Smooth muscle cell (in vitro differentiated cells): ENCODE data around the gene KRT6B. TPM values are rescaled to one million over a fixed set of nuclear protein-coding genes. Genes with fewer than 3 reads are reported as not detected.
"Not testable (repeated sequence)": the region's sequence is repeated elsewhere in the genome, so short reads cannot be mapped to it uniquely, and the experiment has no call there.

ENCODE experiments used
- DNase-seq: peaks from one replicate; lab custom pipeline; 2025; ENCODE audit not compliant: unreplicated experiment; lab: John Stamatoyannopoulos, UW
- H2AFZ ChIP-seq: fragments of 200-600 bp; sonication (generic); 2 replicates; pipeline ENCODE4 v1.6.0; 2016; ENCODE audit warnings: antibody characterized with exemption, low read depth, mild to moderate bottlenecking
- H3F3A ChIP-seq: fragments of 200-600 bp; sonication (generic); 2 replicates; pipeline ENCODE4 v1.6.0; 2017; ENCODE audit warnings: antibody characterized with exemption, low read depth
- H3K27ac ChIP-seq: fragments of 200-600 bp; sonication (generic); 2 replicates; pipeline ENCODE4 v1.5.1; 2016; ENCODE audit warnings: low read depth, mild to moderate bottlenecking
- H3K27me3 ChIP-seq: fragments of 200-600 bp; sonication (generic); 2 replicates; pipeline ENCODE4 v1.6.1; 2016; ENCODE audit warnings: low read depth, mild to moderate bottlenecking
- H3K36me3 ChIP-seq: fragments of 200-600 bp; sonication (generic); 2 replicates; pipeline ENCODE4 v1.5.1; 2016; ENCODE audit warnings: low read depth
- H3K4me1 ChIP-seq: fragments of 200-600 bp; sonication (generic); 2 replicates; pipeline ENCODE4 v1.5.1; 2016; ENCODE audit warnings: low read depth
- H3K4me2 ChIP-seq: fragments of 200-600 bp; sonication (generic); 2 replicates; pipeline ENCODE4 v1.6.0; 2016; ENCODE audit warnings: mild to moderate bottlenecking
- H3K4me3 ChIP-seq: fragments of 200-600 bp; sonication (generic); 2 replicates; pipeline ENCODE4 v1.5.1; 2016; ENCODE audit warnings: mild to moderate bottlenecking
- H3K79me2 ChIP-seq: fragments of 200-600 bp; sonication (generic); 2 replicates; pipeline ENCODE4 v1.6.0; 2016; ENCODE audit warnings: low read depth, mild to moderate bottlenecking
- H3K9ac ChIP-seq: fragments of 200-600 bp; sonication (generic); 2 replicates; pipeline ENCODE4 v1.6.0; 2016; ENCODE audit warnings: low read depth
- H3K9me3 ChIP-seq: fragments of 200-600 bp; sonication (generic); replicated peaks from 2 replicates; pipeline ENCODE4 v1.5.1; 2016; ENCODE audit warnings: low read depth
- H4K20me1 ChIP-seq: fragments of 200-600 bp; sonication (generic); 2 replicates; pipeline ENCODE4 v1.6.0; 2016; ENCODE audit warnings: low read depth
- CTCF ChIP-seq: fragments of 200-600 bp; sonication (generic); IDR thresholded peaks from 2 replicates; pipeline ENCODE4 v1.5.1; 2017; ENCODE audit warnings: borderline replicate concordance, mild to moderate bottlenecking, antibody characterized with exemption; ENCODE audit not compliant: insufficient read depth, poor library complexity, severe bottlenecking
- WGBS: methylation state at CpG from one replicate; pipeline ENCODE4 v1.1.7; 2016; ENCODE audit warnings: low lambda C conversion rate; 5-methylcytosine and 5-hydroxymethylcytosine counted together
- polyA plus RNA-seq: library from polyadenylated mRNA; unstranded; fragments of >200 nt; fragmentation: Nextera tagmentation; extraction: Ambion mirVana; gene quantifications from 2 replicates; pipeline ENCODE4 v1.2.1, GENCODE V29; 2016
- total RNA-seq: library from RNA; depleted of rRNA; stranded (reverse); fragments of >200 nt; gene quantifications from 2 replicates; pipeline ENCODE4 v1.2.3, GENCODE V29; 2014

Gene KRT6B
- total and polyA plus RNA-seq, 2 experiments from 2014 or later = 248 to 336 TPM

GRCh38 chr12:52488736-52489135 is 36.8 kb upstream of the KRT6B start:
- no peaks in the 10 kb centered on the region for H3F3A ChIP-seq

GRCh38 chr12:52487744-52488443 is 35.9 kb upstream of the KRT6B start:
- DNase-seq, H3F3A ChIP-seq, H3K27ac ChIP-seq, H3K79me2 ChIP-seq, H4K20me1 ChIP-seq, H3K9ac ChIP-seq, H3K4me3 ChIP-seq, H3K4me1 ChIP-seq, H3K9me3 ChIP-seq, H3K4me2 ChIP-seq, H3K36me3 ChIP-seq, H2AFZ ChIP-seq: not testable (repeated sequence)
- 87% methylated on average over 13 of the region's 15 CpGs for WGBS
- H3K27me3 ChIP-seq = peaks cover 21% of the 10 kb centered on the region

More at GRCh38 chr12:52488736-52489135, 36.8 kb upstream of the KRT6B start:
- Histone ChIP-seq H3K79me2 (no peaks in the 10 kb centered on the region), H3K4me2 (no peak overlapping the region), H2AFZ (no peak overlapping the region), H4K20me1 (no peaks in the 10 kb centered on the region), H3K9ac (no peak overlapping the region), H3K36me3 (no peaks in the 10 kb centered on the region), H3K4me1 (no peaks in the 10 kb centered on the region), H3K27me3 (peaks cover 16% of the 10 kb centered on the region), H3K9me3 (no peaks in the 10 kb centered on the region), H3K4me3 (no peak overlapping the region), H3K27ac (no peak overlapping the region)
- no peak for TF ChIP-seq CTCF
- DNase-seq = no peak

- WGBS = 84% methylated on average over 1 of the region's 1 CpG
- Histone ChIP-seq H3K27ac (no peak overlapping the region), H4K20me1 (no peaks in the 10 kb centered on the region), H3K9me3 (no peaks in the 10 kb centered on the region), H2AFZ (no peak overlapping the region), H3K4me2 (no peak overlapping the region), H3K9ac (no peak overlapping the region), H3K36me3 (no peaks in the 10 kb centered on the region), H3K79me2 (no peaks in the 10 kb centered on the region), H3K4me3 (no peak overlapping the region), H3F3A (no peaks in the 10 kb centered on the region), H3K27me3 (peaks cover 21% of the 10 kb centered on the region), H3K4me1 (no peaks in the 10 kb centered on the region)
- DNase-seq = no peak
- no peak for TF ChIP-seq CTCF
Observed at GRCh38 chr12:52487211-52487610, 35.3 kb upstream of the KRT6B start.

- Histone ChIP-seq H2AFZ (no peak overlapping the region), H3K36me3 (no peaks in the 10 kb centered on the region), H3K9ac (no peak overlapping the region), H3K79me2 (no peaks in the 10 kb centered on the region), H3F3A (no peaks in the 10 kb centered on the region), H3K4me3 (no peak overlapping the region), H3K27me3 (peaks cover 14% of the 10 kb centered on the region), H3K4me1 (no peaks in the 10 kb centered on the region), H3K27ac (no peak overlapping the region), H3K4me2 (no peak overlapping the region), H3K9me3 (no peaks in the 10 kb centered on the region), H4K20me1 (no peaks in the 10 kb centered on the region)
- DNase-seq = no peak
- no peak for TF ChIP-seq CTCF
- WGBS = 87% methylated on average over 5 of the region's 5 CpGs
Observed at GRCh38 chr12:52486166-52487105, 34.5 kb upstream of the KRT6B start.
